NB4 (cell line): ENCODE results near the gene LAMA3.

Experiments
- DNase-seq: peaks from one replicate; pipeline ENCODE4 v3.0.0; 2010; ENCODE audit warnings: low read depth
- H3K4me3 ChIP-seq: one replicate; pipeline ENCODE4 v1.5.1; 2011; ENCODE audit warnings: mild to moderate bottlenecking, low read depth, low read length, moderate library complexity
- CTCF ChIP-seq: IDR thresholded peaks from one replicate; pipeline ENCODE4 v1.5.1; 2012; ENCODE audit warnings: low read depth, low read length
- MYC ChIP-seq: IDR thresholded peaks from 2 replicates; pipeline ENCODE4 v1.6.1; 2011; ENCODE audit warnings: low read depth, low read length
- POLR2A ChIP-seq: IDR thresholded peaks from 2 replicates; pipeline ENCODE4 v1.6.1; 2011; ENCODE audit warnings: mild to moderate bottlenecking; ENCODE audit not compliant: insufficient read length; ENCODE audit errors: extremely low read depth
- TF ChIP-seq, protein P1 (sequence below): IDR thresholded peaks from 2 replicates; pipeline ENCODE4 v1.6.1; 2011; ENCODE audit warnings: low read depth, low read length

LAMA3 gene

GRCh38 chr18:23809415-23809814, 120.2 kb downstream of the LAMA3 start:
- no peak for TF ChIP-seq MYC
- TF ChIP-seq, protein P1, sequence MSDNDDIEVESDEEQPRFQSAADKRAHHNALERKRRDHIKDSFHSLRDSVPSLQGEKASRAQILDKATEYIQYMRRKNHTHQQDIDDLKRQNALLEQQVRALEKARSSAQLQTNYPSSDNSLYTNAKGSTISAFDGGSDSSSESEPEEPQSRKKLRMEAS, result no peak
- TF ChIP-seq CTCF, result no peak
- H3K4me3 ChIP-seq, result no peak overlapping the region
- DNase-seq, result no peak

DNA sequence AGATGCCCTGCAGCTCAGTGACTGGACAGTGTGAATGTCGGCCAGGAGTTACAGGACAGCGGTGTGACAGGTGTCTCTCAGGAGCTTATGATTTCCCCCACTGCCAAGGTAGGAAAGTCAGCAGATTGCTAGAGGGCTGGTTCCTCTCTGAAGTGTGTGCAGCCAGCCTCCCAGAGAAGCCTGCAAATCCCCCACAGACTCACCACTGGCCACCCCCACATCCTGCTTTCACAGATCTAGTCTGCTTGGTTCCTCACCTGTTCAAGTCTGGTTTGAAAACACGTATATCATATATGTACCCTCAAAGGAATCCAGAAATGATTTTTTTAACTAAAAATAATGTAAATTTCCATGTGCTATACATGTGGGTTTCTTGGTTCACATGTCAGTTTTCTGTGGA, 121.1 kb downstream of the LAMA3 start:
- DNase-seq, result no peak
- TF ChIP-seq POLR2A (no peak), CTCF (no peak), MYC (no peak)
- TF ChIP-seq, protein P1, result no peak

GRCh38 chr18:23811176-23811575, 121.9 kb downstream of the LAMA3 start:
- H3K4me3 ChIP-seq, result no peak overlapping the region
- no peak for DNase-seq
- TF ChIP-seq POLR2A (no peak), CTCF (no peak), MYC (no peak)
- TF ChIP-seq, protein P1, result no peak

More for the DNA sequence above, 121.1 kb downstream of the LAMA3 start:
- H3K4me3 ChIP-seq, result no peak overlapping the region

- H3K4me3 ChIP-seq, result no peak overlapping the region
- TF ChIP-seq, protein P1, result no peak
- peak; percentile 27 for TF ChIP-seq CTCF
- peak; percentile 33 for DNase-seq
Observed at GRCh38 chr18:23812546-23813440, 123.5 kb downstream of the LAMA3 start.

GRCh38 chr18:23814991-23815614, 125.8 kb downstream of the LAMA3 start:
- no peak overlapping the region for H3K4me3 ChIP-seq
- DNase-seq, result no peak
- TF ChIP-seq CTCF, result no peak
- TF ChIP-seq POLR2A, result no peak
- no peak for TF ChIP-seq MYC
- TF ChIP-seq, protein P1, result no peak

- DNase-seq, result no peak
- H3K4me3 ChIP-seq, result no peak overlapping the region
- TF ChIP-seq MYC (no peak), CTCF (no peak), POLR2A (no peak)
- TF ChIP-seq, protein P1, result no peak
Observed at GRCh38 chr18:23816021-23816420, 126.8 kb downstream of the LAMA3 start.
